HG03354 (cell line): ENCODE data around the gene HBG1.
"Not testable (repeated sequence)": the region's sequence is repeated elsewhere in the genome, so short reads cannot be mapped to it uniquely, and the experiment has no call there.

ENCODE experiments used
- ATAC-seq: cut with Tn5 transposase; IDR thresholded peaks from one replicate; pipeline ENCODE4 v1.9.1; 2021; ENCODE audit warnings: mild to moderate bottlenecking; ENCODE audit not compliant: unreplicated experiment, poor library complexity, severe bottlenecking

The HBG1 gene

DNA sequence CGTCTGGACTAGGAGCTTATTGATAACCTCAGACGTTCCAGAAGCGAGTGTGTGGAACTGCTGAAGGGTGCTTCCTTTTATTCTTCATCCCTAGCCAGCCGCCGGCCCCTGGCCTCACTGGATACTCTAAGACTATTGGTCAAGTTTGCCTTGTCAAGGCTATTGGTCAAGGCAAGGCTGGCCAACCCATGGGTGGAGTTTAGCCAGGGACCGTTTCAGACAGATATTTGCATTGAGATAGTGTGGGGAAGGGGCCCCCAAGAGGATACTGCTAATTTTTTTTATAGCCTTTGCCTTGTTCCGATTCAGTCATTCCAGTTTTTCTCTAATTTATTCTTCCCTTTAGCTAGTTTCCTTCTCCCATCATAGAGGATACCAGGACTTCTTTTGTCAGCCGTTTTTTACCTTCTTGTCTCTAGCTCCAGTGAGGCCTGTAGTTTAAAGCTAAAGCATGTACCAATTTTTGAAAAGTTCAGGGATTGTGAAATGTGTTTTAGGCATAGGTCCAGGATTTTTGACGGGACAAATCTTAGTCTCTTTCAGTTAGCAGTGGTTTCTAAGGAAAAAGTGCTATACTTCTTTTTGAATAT lies at the start of gene HBG1:
Gene HBG1, minus strand, starts transcription at position 51 of the 590 bp plus-strand sequence. CDS start 53 bp downstream, outside the sequence.
- not testable (repeated sequence) for ATAC-seq

GRCh38 chr11:5298451-5298850 lies 48.8 kb upstream of the HBG1 start:
- ATAC-seq = no peak

GRCh38 chr11:5297721-5298323 lies 48.2 kb upstream of the HBG1 start:
- no peak for ATAC-seq

DNA sequence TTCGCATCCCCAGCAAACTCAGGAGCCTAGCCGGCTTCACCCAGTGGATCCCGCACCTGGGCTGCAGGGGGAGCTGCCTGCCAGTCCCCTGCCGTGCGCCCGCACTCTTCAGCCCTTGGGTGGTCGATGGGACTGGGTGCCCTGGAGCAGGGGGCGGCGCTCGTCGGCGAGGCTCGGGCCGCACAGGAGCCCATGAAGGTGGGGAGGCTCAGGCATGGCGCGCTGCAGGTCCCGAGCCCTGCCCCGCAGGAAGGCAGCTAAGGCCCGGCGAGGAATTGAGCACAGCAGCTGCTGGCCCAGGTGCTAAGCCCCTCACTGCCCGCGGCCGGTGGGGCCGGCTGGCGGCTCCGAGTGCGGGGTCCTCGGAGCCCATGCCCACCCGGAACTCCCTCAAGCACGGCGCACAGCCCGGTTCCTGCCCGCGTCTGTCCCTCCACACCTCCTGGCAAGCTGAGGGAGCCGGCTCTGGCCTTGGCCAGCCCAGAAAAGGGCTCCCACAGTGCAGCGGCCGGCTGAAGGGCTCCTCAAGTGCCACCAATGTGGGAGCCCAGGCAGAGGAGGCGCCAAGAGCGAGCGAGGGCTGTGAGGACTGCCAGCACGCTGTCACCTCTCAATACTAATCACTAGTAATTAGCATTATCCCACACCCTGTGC lies 44.8 kb upstream of the HBG1 start:
- not testable (repeated sequence) for ATAC-seq

- ATAC-seq = no peak
Measured at GRCh38 chr11:5293028-5293427, 43.4 kb upstream of the HBG1 start.

GRCh38 chr11:5291207-5291838 lies 41.7 kb upstream of the HBG1 start:
- ATAC-seq = peak; percentile 97

GRCh38 chr11:5290106-5290505 lies 40.4 kb upstream of the HBG1 start:
- no peak for ATAC-seq

GRCh38 chr11:5289696-5290095 lies 40.0 kb upstream of the HBG1 start:
- no peak for ATAC-seq

- no peak for ATAC-seq
Measured at GRCh38 chr11:5288906-5289550, 39.4 kb upstream of the HBG1 start.

- no peak for ATAC-seq
Measured at GRCh38 chr11:5288108-5288905, 38.6 kb upstream of the HBG1 start.

- ATAC-seq = no peak
Measured at GRCh38 chr11:5286901-5287300, 37.2 kb upstream of the HBG1 start.

DNA sequence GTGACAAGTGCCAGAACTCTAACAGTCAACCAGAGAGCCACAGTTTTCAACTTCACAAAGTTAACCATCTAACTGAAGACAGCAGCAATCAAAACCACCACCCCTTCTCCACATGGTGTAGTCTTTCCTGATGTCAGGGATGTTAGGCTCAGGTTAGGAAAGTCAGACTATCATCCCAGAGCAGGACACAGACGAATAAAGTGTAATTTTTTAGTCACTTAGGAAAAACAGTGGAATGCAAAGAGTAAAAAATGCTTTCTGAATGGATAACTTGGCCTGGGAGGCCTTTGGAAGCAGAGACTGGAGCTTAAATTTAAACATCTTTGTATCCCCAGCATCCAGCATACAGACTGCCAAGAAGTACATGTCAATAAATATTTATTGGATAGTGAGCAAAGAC lies 36.7 kb upstream of the HBG1 start:
- no peak for ATAC-seq

DNA sequence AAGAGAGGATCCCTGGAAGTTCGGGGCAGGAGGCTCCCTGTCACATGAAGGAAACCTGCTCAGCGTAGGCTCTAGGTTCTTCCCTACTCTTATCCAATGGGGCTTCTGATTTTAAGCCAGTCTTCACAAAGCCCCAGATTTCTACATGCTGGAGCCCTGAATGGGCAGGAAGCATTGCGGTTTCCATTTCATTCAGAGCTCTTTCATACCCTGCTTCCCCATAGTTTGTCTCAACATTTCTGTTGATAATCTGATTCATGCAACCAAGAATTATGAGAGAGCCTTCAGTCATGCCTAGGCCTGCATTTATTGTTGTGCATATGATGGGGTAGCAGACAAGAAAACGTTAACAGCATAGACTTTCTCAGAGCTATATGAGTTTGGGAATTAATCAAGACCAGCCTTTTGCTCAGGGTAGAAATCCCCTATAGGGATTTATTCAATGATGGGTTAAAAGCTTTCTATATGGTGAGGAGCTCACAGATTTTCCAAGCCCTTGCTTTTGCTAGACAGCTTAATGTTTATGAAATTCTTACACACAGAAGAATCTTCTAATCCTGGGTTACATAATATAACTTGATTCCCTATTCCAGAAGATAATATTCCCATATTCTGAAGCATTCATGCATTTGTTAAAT lies 36.2 kb upstream of the HBG1 start:
- ATAC-seq = no peak

- ATAC-seq = no peak
Measured at GRCh38 chr11:5284637-5285036, 35.0 kb upstream of the HBG1 start.

DNA sequence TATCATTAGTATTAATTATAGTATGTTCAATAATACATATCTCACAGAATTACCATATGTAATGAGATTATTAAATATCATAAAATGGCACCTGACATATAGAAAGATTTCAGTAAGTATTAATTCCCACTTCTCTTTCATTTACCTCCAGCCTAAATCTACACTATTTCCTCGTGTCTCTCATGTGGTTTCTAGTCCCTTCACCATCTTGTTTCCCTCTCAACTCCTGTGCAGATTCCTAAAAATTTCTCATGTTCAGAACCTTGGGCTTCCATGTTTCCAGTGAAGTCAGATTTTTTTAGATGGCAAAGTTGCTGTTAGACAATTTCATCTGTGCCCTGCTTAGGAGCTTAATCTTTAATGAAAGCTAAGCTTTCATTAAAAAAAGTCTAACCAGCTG lies 34.2 kb upstream of the HBG1 start:
- ATAC-seq = no peak

DNA sequence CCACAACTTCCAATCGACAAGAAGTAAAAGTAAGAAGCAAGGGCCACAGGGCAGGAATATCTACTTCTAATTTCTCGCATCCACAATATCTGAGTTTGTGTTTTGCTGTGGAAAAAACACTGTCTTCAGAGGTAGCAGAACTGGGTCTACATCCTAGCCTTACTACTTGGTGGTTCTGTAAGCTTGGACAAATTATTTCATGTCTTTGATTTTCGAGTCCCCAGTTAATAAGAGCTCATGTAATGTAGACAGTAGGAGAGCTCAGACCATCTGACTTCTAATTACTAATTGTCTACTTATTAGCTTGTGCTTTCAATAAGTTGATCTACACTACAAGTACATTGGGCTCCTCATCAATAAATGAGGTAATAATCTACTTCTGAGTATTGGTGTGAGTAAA lies 33.4 kb upstream of the HBG1 start:
- ATAC-seq = no peak

GRCh38 chr11:5282628-5283027 lies 33.0 kb upstream of the HBG1 start:
- ATAC-seq = no peak

- ATAC-seq = no peak
Measured at GRCh38 chr11:5281596-5281995, 31.9 kb upstream of the HBG1 start.

DNA sequence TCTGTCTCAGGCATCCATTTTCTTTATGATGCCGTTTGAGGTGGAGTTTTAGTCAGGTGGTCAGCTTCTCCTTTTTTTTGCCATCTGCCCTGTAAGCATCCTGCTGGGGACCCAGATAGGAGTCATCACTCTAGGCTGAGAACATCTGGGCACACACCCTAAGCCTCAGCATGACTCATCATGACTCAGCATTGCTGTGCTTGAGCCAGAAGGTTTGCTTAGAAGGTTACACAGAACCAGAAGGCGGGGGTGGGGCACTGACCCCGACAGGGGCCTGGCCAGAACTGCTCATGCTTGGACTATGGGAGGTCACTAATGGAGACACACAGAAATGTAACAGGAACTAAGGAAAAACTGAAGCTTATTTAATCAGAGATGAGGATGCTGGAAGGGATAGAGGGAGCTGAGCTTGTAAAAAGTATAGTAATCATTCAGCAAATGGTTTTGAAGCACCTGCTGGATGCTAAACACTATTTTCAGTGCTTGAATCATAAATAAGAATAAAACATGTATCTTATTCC lies 31.0 kb upstream of the HBG1 start:
- peak; percentile 97 for ATAC-seq
